Body of pancreas (tissue), 4 donors: Measurements from ENCODE around the gene WDR73.

Experiments used
- CTCF ChIP-seq, 7 experiments: fragments of 450-650 bp in 4 of 7; fragments of 200-600 bp in 3 of 7; sonication (generic) in 3 of 7; IDR thresholded peaks; one replicate each; pipeline ENCODE4 v1.5.1; 2016 to 2019; ENCODE audit warnings: antibody characterized with exemption in 7 of 7
- POLR2A ChIP-seq, 3 donors: fragments of 450-650 bp; IDR thresholded peaks; one replicate each; pipeline ENCODE4 v1.6.1; 2016; ENCODE audit warnings: antibody characterized with exemption in 3 of 3, mild to moderate bottlenecking in 2 of 3

DNA sequence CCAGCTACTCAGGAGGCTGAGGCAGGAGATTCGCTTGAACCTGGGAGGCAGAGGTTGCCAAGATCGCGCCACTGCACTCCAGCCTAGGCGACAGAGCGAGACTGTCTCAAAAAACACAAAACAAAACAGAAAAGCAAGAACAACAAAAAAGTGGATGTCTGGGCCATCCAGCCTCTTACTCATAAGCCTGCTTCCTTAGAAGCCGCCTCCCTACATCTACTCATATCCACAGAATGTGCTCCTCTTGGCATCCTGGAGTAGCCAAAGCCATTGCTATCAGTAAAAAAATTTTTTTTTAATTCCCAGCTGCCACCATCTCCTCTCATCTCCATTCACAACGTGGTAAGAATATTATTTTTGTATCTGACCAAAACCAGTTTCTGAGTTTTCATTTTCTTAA, 42.5 kb downstream of the WDR73 start:
- no peak for TF ChIP-seq CTCF (IDR thresholded peaks at IDR 0.05)
- TF ChIP-seq POLR2A (IDR thresholded peaks at IDR 0.05), result no peak
